Stomach (tissue), 4 donors: ENCODE results near the gene PAFAH1B1.
"Not testable (repeated sequence)": the region's sequence is repeated elsewhere in the genome, so short reads cannot be mapped to it uniquely, and the experiment has no call there.

Source experiments
- POLR2AphosphoS5 ChIP-seq, 3 donors: sonication (generic); formaldehyde crosslinking; IDR thresholded peaks; one replicate each; pipeline ENCODE4 v1.6.1; 2016; ENCODE audit warnings: antibody characterized with exemption in 3 of 3
- TF ChIP-seq, protein P1 (sequence below), 7 experiments: fragments of 450-650 bp in 4 of 7; fragments of 200-600 bp in 3 of 7; sonication (generic) in 3 of 7; IDR thresholded peaks; one replicate each; pipeline ENCODE4 v1.5.1; 2016 to 2019; ENCODE audit warnings: antibody characterized with exemption in 7 of 7, control low read depth in 2 of 7, mild to moderate bottlenecking in 1 of 7

- TF ChIP-seq, protein P1, sequence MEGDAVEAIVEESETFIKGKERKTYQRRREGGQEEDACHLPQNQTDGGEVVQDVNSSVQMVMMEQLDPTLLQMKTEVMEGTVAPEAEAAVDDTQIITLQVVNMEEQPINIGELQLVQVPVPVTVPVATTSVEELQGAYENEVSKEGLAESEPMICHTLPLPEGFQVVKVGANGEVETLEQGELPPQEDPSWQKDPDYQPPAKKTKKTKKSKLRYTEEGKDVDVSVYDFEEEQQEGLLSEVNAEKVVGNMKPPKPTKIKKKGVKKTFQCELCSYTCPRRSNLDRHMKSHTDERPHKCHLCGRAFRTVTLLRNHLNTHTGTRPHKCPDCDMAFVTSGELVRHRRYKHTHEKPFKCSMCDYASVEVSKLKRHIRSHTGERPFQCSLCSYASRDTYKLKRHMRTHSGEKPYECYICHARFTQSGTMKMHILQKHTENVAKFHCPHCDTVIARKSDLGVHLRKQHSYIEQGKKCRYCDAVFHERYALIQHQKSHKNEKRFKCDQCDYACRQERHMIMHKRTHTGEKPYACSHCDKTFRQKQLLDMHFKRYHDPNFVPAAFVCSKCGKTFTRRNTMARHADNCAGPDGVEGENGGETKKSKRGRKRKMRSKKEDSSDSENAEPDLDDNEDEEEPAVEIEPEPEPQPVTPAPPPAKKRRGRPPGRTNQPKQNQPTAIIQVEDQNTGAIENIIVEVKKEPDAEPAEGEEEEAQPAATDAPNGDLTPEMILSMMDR (IDR thresholded peaks at IDR 0.05) = not testable (repeated sequence)
- TF ChIP-seq POLR2AphosphoS5 (IDR thresholded peaks at IDR 0.05) = not testable (repeated sequence)
Observed at GRCh38 chr17:2659337-2659736, 65.9 kb downstream of the PAFAH1B1 start.
